AG08395 (cell line): ENCODE results near the gene EPHB1.
"Not testable (repeated sequence)": the region's sequence is repeated elsewhere in the genome, so short reads cannot be mapped to it uniquely, and the experiment has no call there.

Experiments
- DNase-seq: peaks from one replicate; pipeline ENCODE4 v3.0.0; 2012; ENCODE audit warnings: mixed read lengths, low spot score

The EPHB1 gene

GRCh38 chr3:134955874-134956273 is 160.8 kb downstream of the EPHB1 start:
- no peak for DNase-seq

GRCh38 chr3:134956395-134956794 is 161.3 kb downstream of the EPHB1 start:
- no peak for DNase-seq

GRCh38 chr3:134956844-134957243 is 161.8 kb downstream of the EPHB1 start:
- DNase-seq = no peak

GRCh38 chr3:134959516-134959915 is 164.5 kb downstream of the EPHB1 start:
- no peak for DNase-seq

- no peak for DNase-seq
Observed at GRCh38 chr3:134964226-134964625, 169.2 kb downstream of the EPHB1 start.

GRCh38 chr3:134965865-134966481 is 170.9 kb downstream of the EPHB1 start:
- no peak for DNase-seq

- DNase-seq = no peak
Observed at GRCh38 chr3:134970895-134971294, 175.8 kb downstream of the EPHB1 start.

- DNase-seq = no peak
Observed at GRCh38 chr3:134971306-134971705, 176.2 kb downstream of the EPHB1 start.

GRCh38 chr3:134971907-134972306 is 176.8 kb downstream of the EPHB1 start:
- not testable (repeated sequence) for DNase-seq

GRCh38 chr3:134972836-134973455 is 177.9 kb downstream of the EPHB1 start:
- DNase-seq = no peak

- no peak for DNase-seq
Observed at GRCh38 chr3:134974624-134975023, 179.6 kb downstream of the EPHB1 start.

GRCh38 chr3:134976948-134977347 is 181.9 kb downstream of the EPHB1 start:
- no peak for DNase-seq

GRCh38 chr3:134978658-134979057 is 183.6 kb downstream of the EPHB1 start:
- no peak for DNase-seq

GRCh38 chr3:134985864-134986715 is 191.0 kb downstream of the EPHB1 start:
- peak; percentile 48 for DNase-seq

- no peak for DNase-seq
Observed at GRCh38 chr3:134988666-134989065, 193.6 kb downstream of the EPHB1 start.

GRCh38 chr3:134991003-134991402 is 195.9 kb downstream of the EPHB1 start:
- no peak for DNase-seq

- no peak for DNase-seq
Observed at GRCh38 chr3:134991472-134992010, 196.5 kb downstream of the EPHB1 start.

GRCh38 chr3:134992180-134992579 is 197.1 kb downstream of the EPHB1 start:
- no peak for DNase-seq

GRCh38 chr3:134992586-134992985 is 197.5 kb downstream of the EPHB1 start:
- no peak for DNase-seq

GRCh38 chr3:134993011-134993410 is 198.0 kb downstream of the EPHB1 start:
- no peak for DNase-seq

GRCh38 chr3:134998158-134998557 is 203.1 kb downstream of the EPHB1 start:
- DNase-seq = no peak

GRCh38 chr3:134998855-134999254 is 203.8 kb downstream of the EPHB1 start:
- DNase-seq = no peak

- no peak for DNase-seq
Observed at GRCh38 chr3:135000465-135000864, 205.4 kb downstream of the EPHB1 start.
